Activated T-helper 1 cell treated with anti-CD3 and anti-CD28 coated beads, Interleukin-2, amount 50 U/mL, for 16 hours (primary cell): Measurements from ENCODE around the gene CHST8.

Source experiments
- DNase-seq, 2 donors: peaks; one replicate each; pipeline ENCODE4 v3.0.0-alpha.2; 2020; ENCODE audit warnings: low read depth in 1 of 2, low spot score in 1 of 2

The CHST8 gene

GRCh38 chr19:33713194-33713593 lies 91.4 kb downstream of the CHST8 start:
- DNase-seq: no peak

- DNase-seq: no peak
Measured at GRCh38 chr19:33714149-33714548, 92.4 kb downstream of the CHST8 start.

GRCh38 chr19:33715462-33715861 lies 93.7 kb downstream of the CHST8 start:
- DNase-seq: no peak

- DNase-seq: no peak
Measured at GRCh38 chr19:33717878-33718277, 96.1 kb downstream of the CHST8 start.

- no peak for DNase-seq
Measured at GRCh38 chr19:33718651-33719254, 97.0 kb downstream of the CHST8 start.

- no peak for DNase-seq
Measured at GRCh38 chr19:33719366-33720154, 97.8 kb downstream of the CHST8 start.

GRCh38 chr19:33720155-33720493 lies 98.4 kb downstream of the CHST8 start:
- no peak for DNase-seq

GRCh38 chr19:33720691-33721682 lies 99.2 kb downstream of the CHST8 start:
- DNase-seq: no peak

- no peak for DNase-seq
Measured at GRCh38 chr19:33721735-33722297, 100.1 kb downstream of the CHST8 start.

GRCh38 chr19:33722456-33723239 lies 100.9 kb downstream of the CHST8 start:
- DNase-seq: no peak

- no peak for DNase-seq
Measured at GRCh38 chr19:33723512-33723911, 101.8 kb downstream of the CHST8 start.

GRCh38 chr19:33724021-33724720 lies 102.4 kb downstream of the CHST8 start:
- DNase-seq: no peak

GRCh38 chr19:33724721-33725060 lies 102.9 kb downstream of the CHST8 start:
- DNase-seq: no peak

- DNase-seq: no peak
Measured at GRCh38 chr19:33725567-33725966, 103.8 kb downstream of the CHST8 start.

GRCh38 chr19:33726756-33727155 lies 105.0 kb downstream of the CHST8 start:
- DNase-seq: no peak

- no peak for DNase-seq
Measured at GRCh38 chr19:33727331-33727998, 105.7 kb downstream of the CHST8 start.

GRCh38 chr19:33728141-33728540 lies 106.4 kb downstream of the CHST8 start:
- no peak for DNase-seq

- DNase-seq: no peak
Measured at GRCh38 chr19:33730858-33731607, 109.3 kb downstream of the CHST8 start.

GRCh38 chr19:33731881-33732280 lies 110.1 kb downstream of the CHST8 start:
- DNase-seq: no peak
